WERI-Rb-1 (cell line): ENCODE results near the gene GATAD2B.

ENCODE experiments used
- DNase-seq: peaks from one replicate; pipeline ENCODE4 v3.0.0-alpha.2; 2020
- H3K27ac ChIP-seq: fragments of 250-450 bp; sonication (Bioruptor Pico); 2 replicates; pipeline ENCODE4 v1.5.1; 2020; ENCODE audit warnings: mild to moderate bottlenecking, moderate library complexity
- H3K27me3 ChIP-seq: fragments of 250-450 bp; sonication (Bioruptor Pico); 2 replicates; pipeline ENCODE4 v1.5.1; 2021; ENCODE audit warnings: mild to moderate bottlenecking, low read depth, moderate library complexity; ENCODE audit not compliant: insufficient read depth, severe bottlenecking
- H3K36me3 ChIP-seq: fragments of 250-450 bp; sonication (Bioruptor Pico); 2 replicates; pipeline ENCODE4 v1.5.1; 2020; ENCODE audit warnings: mild to moderate bottlenecking, moderate library complexity
- H3K4me3 ChIP-seq: 2 replicates; pipeline ENCODE4 v1.5.1; 2011; ENCODE audit warnings: low read depth, mild to moderate bottlenecking, control low read depth, low read length
- H3K9me3 ChIP-seq: fragments of 250-450 bp; sonication (Bioruptor Pico); 2 replicates; pipeline ENCODE4 v1.5.1; 2021; ENCODE audit warnings: mild to moderate bottlenecking, moderate library complexity; ENCODE audit not compliant: severe bottlenecking
- TF ChIP-seq, protein P1 (sequence below): IDR thresholded peaks from 2 replicates; pipeline ENCODE4 v1.5.1; 2011; ENCODE audit warnings: low read depth, mild to moderate bottlenecking, control low read depth, inconsistent platforms, low read length

Gene GATAD2B

DNA sequence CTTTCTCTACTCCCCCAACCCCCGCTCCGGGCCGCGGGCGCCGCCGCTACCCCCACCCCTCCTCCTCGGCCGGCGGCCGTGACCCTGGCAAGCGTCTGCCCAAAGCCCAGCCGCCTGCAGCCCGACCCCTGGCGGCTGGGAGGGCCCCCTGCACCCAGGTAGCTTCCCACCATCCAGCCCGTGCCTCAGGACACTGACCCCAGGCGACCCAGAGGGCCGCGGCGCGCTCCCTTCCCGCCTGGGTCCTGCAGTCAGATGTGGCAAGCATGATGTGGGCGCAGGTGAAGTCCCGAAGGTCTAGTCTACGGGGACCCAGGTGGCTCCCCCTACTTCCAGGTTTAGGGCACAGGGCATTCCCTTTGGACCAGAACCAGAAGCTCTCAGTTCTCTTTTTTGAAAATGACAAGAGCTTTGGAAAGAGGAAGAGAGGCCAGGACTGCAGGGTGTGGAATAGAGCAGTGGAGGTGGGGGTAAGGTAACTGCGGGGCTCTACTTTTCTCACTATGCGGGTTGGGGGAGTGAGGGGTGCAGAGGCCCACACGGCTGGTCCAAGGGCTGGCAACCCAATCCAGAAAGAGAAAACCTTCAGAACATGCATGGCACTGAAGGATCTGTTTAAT, 24.0 kb upstream of the GATAD2B start, which contains the start of gene DENND4B:
DENND4B (minus strand) TSS at position 97 of the 620 bp plus-strand sequence. CDS start 2,344 bp downstream, outside the sequence.
- peaks cover 82% of the 10 kb centered on the region for H3K36me3 ChIP-seq
- H3K9me3 ChIP-seq: no peaks in the 10 kb centered on the region
- peak within 1 kb of the TSS; percentile 61 for H3K4me3 ChIP-seq
- TF ChIP-seq, protein P1, sequence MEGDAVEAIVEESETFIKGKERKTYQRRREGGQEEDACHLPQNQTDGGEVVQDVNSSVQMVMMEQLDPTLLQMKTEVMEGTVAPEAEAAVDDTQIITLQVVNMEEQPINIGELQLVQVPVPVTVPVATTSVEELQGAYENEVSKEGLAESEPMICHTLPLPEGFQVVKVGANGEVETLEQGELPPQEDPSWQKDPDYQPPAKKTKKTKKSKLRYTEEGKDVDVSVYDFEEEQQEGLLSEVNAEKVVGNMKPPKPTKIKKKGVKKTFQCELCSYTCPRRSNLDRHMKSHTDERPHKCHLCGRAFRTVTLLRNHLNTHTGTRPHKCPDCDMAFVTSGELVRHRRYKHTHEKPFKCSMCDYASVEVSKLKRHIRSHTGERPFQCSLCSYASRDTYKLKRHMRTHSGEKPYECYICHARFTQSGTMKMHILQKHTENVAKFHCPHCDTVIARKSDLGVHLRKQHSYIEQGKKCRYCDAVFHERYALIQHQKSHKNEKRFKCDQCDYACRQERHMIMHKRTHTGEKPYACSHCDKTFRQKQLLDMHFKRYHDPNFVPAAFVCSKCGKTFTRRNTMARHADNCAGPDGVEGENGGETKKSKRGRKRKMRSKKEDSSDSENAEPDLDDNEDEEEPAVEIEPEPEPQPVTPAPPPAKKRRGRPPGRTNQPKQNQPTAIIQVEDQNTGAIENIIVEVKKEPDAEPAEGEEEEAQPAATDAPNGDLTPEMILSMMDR: peak; percentile 100
- peak; percentile 98 for DNase-seq
- H3K27me3 ChIP-seq: no peaks in the 10 kb centered on the region
- H3K27ac ChIP-seq: peak within 1 kb of the TSS; percentile 77

DNA sequence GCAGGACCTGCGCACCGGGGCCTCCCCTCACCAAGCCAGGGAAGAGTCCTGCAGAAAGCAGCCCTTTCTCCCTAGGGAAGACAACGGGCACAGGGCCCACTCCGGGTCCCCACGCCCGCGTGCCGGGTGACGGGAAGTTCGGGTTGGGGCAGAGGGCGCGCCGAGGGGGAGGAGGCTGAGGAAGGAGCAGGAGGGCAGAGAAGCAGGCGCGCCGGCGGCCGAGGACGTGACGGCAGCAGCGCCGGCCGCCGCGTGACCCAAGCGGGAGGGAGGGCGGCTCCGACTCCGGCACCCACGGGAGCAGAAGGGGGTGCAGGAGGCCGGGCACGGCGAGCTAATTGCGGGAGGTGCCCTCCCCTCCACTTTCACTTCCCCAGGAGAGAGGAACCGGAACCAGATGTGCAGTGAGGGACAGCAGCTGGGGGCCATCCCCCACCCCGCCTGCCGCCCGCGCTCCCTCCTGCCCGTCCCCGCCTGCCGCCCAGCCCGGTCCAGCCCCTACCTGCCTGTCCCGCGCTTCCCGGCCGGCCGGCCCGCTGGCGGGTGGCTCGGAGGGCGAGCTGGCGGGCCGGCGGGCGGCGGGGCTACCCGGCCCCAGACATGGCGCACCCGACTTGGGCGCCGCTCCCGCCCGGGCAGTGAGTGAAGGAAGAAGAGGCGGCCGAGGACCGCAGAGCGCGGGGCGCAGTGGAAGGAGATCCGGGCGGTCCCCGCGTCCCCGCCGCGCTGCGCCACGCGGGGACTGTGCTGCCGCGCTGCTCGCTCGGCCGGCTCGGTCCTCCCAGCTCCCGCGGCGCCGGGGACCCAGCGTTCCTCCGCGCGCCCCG, 23.2 kb upstream of the GATAD2B start:
- H3K4me3 ChIP-seq: peak overlapping the region; percentile 61
- peak overlapping the region; percentile 77 for H3K27ac ChIP-seq
- DNase-seq: peak; percentile 78
- H3K36me3 ChIP-seq: peaks cover 82% of the 10 kb centered on the region
- H3K9me3 ChIP-seq: no peaks in the 10 kb centered on the region
- H3K27me3 ChIP-seq: no peaks in the 10 kb centered on the region
- TF ChIP-seq, protein P1: no peak

DNA sequence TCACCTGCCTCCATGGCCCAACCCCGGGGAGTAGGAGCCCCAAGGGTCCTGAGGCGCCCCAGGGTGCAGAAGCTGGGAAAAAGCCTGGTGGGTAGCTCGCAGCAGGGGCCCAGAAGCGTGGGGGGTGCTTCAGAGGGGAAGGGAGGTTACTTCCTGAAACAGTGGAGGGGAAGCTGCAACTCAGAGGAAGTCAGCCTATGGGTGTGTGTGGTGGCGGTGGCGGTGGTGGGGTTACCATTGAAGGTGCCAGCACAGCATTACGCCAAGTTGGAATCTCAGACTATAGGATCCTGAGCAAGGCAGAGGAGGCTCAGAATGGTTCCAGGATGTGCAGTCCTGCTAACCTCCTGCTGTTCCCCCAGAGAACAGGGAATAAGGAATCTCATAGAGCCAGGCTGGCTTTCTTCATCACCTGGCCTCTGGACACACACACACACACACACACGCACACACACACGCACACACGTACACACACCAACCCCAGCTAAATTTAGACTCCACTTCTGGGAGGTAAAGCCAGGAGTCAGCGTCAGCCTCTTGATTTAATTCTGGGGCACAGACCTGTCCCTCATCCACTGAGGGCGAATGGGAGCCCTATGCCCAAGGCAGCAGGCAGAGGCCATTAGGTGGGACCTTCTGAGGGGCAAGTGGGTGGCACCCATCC, 22.5 kb upstream of the GATAD2B start:
- Histone ChIP-seq H3K36me3 (peaks cover 82% of the 10 kb centered on the region), H3K4me3 (peak overlapping the region; percentile 61), H3K27ac (peak overlapping the region; percentile 77), H3K9me3 (no peaks in the 10 kb centered on the region), H3K27me3 (no peaks in the 10 kb centered on the region)
- TF ChIP-seq, protein P1: no peak
- DNase-seq: no peak

DNA sequence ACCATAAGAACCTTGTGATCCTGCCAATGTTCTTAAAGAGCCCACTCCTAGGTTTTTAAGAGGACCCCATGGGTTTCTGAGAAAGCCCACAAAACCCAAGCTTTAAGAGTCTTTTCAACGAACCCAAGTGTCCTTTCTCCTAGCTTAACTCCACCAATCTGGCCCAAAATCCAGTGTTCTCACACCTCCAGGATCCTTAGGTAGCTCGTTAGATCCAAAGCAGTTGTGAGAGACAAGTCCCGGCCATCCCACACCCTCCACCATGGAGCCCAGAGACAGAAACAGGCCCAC, 22.0 kb upstream of the GATAD2B start:
- TF ChIP-seq, protein P1: no peak
- H3K36me3 ChIP-seq: peaks cover 82% of the 10 kb centered on the region

DNA sequence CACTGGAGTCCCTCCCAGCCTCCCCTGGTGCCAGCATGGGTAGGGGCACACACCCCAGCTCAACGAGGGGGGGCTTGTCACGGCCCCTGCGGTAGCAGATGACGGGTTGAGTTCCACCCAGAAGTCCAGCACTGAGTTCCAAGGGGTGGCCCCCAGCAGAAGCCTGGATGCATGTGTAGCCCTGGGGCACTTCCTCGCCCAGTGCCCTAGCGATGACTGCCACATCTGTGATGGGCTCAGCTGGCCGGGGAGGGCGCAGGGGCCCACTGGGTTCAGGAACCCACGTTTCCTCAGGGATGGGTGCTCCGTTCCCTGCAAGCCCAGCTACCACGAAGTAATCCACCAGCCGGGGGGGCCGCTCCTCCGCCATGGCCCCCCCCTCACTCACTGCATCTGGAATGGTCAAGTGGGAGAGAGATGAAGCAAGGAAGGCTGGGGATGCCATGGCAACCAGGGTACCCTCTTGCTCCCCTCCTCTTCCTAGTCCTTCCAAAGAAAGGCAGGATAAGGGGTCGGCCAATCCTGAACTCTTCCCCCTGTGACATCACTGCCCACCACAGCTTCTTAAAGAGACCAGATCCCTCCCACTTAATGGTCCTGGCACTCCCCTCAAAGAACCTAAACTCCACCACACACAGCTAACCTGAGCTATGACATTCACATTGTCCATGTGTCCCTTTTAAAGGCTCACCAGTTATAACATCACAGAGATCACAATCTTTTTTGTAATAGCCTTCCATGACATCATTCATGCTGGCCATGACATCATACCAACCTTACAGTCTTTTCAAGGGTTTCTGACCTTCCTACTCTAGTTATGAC, 21.4 kb upstream of the GATAD2B start:
- no peak overlapping the region for H3K4me3 ChIP-seq
- no peak for DNase-seq
- H3K27me3 ChIP-seq: no peaks in the 10 kb centered on the region
- peaks cover 82% of the 10 kb centered on the region for H3K36me3 ChIP-seq
- H3K9me3 ChIP-seq: no peaks in the 10 kb centered on the region
- H3K27ac ChIP-seq: no peak overlapping the region
- TF ChIP-seq, protein P1: no peak

More for the DNA sequence above, 22.0 kb upstream of the GATAD2B start:
- Histone ChIP-seq H3K9me3 (no peaks in the 10 kb centered on the region), H3K4me3 (no peak overlapping the region), H3K27me3 (no peaks in the 10 kb centered on the region), H3K27ac (no peak overlapping the region)
- DNase-seq: no peak
